Tibial nerve (tissue), 4 donors: Measurements from ENCODE around the gene TLNRD1. TPM values are rescaled to one million over a fixed set of nuclear protein-coding genes. Genes with fewer than 3 reads are reported as not detected.

Experiments used
- DNase-seq, 2 donors: peaks; one replicate each; pipeline ENCODE4 v3.0.0-alpha.2; 2019; ENCODE audit warnings: low spot score in 2 of 2
- H3K27ac ChIP-seq, 4 donors: fragments of 200-600 bp; sonication (generic) in 3 of 4; one replicate each; pipeline ENCODE4 v1.5.1; 2017 to 2019; ENCODE audit warnings: mild to moderate bottlenecking in 1 of 4
- H3K27me3 ChIP-seq, 2 donors: fragments of 200-600 bp; sonication (generic) in 1 of 2; one replicate each; pipeline versions ENCODE4 v1.5.1 to v1.6.0; 2017 to 2019
- H3K36me3 ChIP-seq, 3 donors: fragments of 200-600 bp; sonication (generic); one replicate each; pipeline ENCODE4 v1.5.1; 2018 to 2019
- H3K4me1 ChIP-seq, 4 donors: fragments of 200-600 bp; sonication (generic) in 3 of 4; one replicate each; pipeline ENCODE4 v1.5.1; 2017 to 2019
- H3K4me3 ChIP-seq, 4 donors: fragments of 200-600 bp; sonication (generic) in 3 of 4; one replicate each; pipeline ENCODE4 v1.5.1; 2017 to 2019; ENCODE audit warnings: mild to moderate bottlenecking in 1 of 4, moderate library complexity in 1 of 4
- H3K9me3 ChIP-seq, 4 donors: fragments of 200-600 bp; sonication (generic) in 3 of 4; one replicate each; pipeline ENCODE4 v1.5.1; 2017 to 2019
- CTCF ChIP-seq, 5 experiments: fragments of 200-600 bp in 3 of 5; fragments of 450-650 bp in 2 of 5; sonication (generic) in 3 of 5; IDR thresholded peaks; one replicate each; pipeline ENCODE4 v1.5.1; 2016 to 2019; ENCODE audit warnings: antibody characterized with exemption in 5 of 5, mild to moderate bottlenecking in 3 of 5, moderate library complexity in 2 of 5
- EP300 ChIP-seq, 2 donors: sonication (generic); formaldehyde crosslinking; IDR thresholded peaks; one replicate each; pipeline ENCODE4 v1.6.1; 2017; ENCODE audit warnings: antibody characterized with exemption in 2 of 2, mild to moderate bottlenecking in 1 of 2
- POLR2A ChIP-seq, 2 donors: fragments of 450-650 bp; IDR thresholded peaks; one replicate each; pipeline ENCODE4 v1.6.1; 2017; ENCODE audit warnings: antibody characterized with exemption in 2 of 2, mild to moderate bottlenecking in 2 of 2, moderate library complexity in 2 of 2
- WGBS, 2 donors: methylation state at CpG; one replicate each; pipeline ENCODE4 v1.1.5; 2018; 5-methylcytosine and 5-hydroxymethylcytosine counted together
- total RNA-seq, 4 donors: library from RNA; depleted of rRNA; stranded (reverse); fragments of >200 nt; gene quantifications; one replicate each; pipeline ENCODE4 v1.1.0, GENCODE V29; 2016

Gene TLNRD1
- total RNA-seq, 4 donors from 2014 or later, result 18.8 to 46.5 (median 30.0) TPM

DNA sequence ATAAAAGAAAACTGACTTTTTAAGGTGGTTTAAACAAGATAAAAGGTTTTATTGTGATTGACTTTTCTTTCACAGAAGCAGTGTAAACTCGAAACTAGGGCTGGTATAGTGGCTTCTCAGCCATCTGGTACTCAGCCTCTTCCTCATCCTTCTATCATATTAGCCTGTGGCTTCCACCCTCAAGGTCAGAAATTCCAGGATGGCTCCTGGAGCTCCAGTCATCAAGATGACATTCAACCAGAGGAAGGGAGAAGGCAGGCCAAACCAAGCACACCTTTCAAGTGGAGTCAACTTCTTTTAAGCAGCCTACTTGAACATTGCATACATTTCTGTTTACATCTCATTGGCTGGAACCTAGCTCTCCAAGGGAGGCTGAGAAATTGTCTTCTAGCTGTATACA, 9.8 kb upstream of the TLNRD1 start:
- 84 to 92% methylated on average over 1 of the region's 1 CpG for WGBS, 2 donors
- DNase-seq, result no peak
- Histone ChIP-seq H3K9me3 (no peaks in the 10 kb centered on the region), H3K27me3 (no peaks in the 10 kb centered on the region), H3K27ac (peak overlapping the region; percentile 85 to 97 (median 92)), H3K36me3 (no peaks in the 10 kb centered on the region), H3K4me1 (peaks cover 0 to 53% (median 25%) of the 10 kb centered on the region in 4 donors), H3K4me3 (no peak overlapping the region)
- TF ChIP-seq EP300 (IDR thresholded peaks at IDR 0.05), result no peak
- no peak for TF ChIP-seq POLR2A (IDR thresholded peaks at IDR 0.05)
- TF ChIP-seq CTCF (IDR thresholded peaks at IDR 0.05), result no peak

- WGBS, 2 donors, result 35% methylated on average over 5 of the region's 5 CpGs
- Histone ChIP-seq H3K27me3 (no peaks in the 10 kb centered on the region), H3K4me1 (peaks cover 0 to 48% (median 25%) of the 10 kb centered on the region in 4 donors), H3K9me3 (peaks cover 0 to 2% (median 0%) of the 10 kb centered on the region in 4 donors), H3K4me3 (no peak overlapping the region), H3K27ac (peak overlapping the region; percentile 85 to 97 (median 92)), H3K36me3 (no peaks in the 10 kb centered on the region)
- peak; percentile 55 to 80 for DNase-seq
- TF ChIP-seq EP300 (IDR thresholded peaks at IDR 0.05) (peak; percentile 79 to 88), CTCF (IDR thresholded peaks at IDR 0.05) (peak in 1 of 5 experiments; percentile 13), POLR2A (IDR thresholded peaks at IDR 0.05) (peak in 1 of 2 donors; percentile 23)
Observed at GRCh38 chr15:80991421-80991820, 9.3 kb upstream of the TLNRD1 start.

- no peak for DNase-seq
- peaks cover 0 to 4% (median 0%) of the 10 kb centered on the region in 4 donors for H3K9me3 ChIP-seq
- TF ChIP-seq POLR2A (IDR thresholded peaks at IDR 0.05), result no peak
- TF ChIP-seq EP300 (IDR thresholded peaks at IDR 0.05), result no peak
- no peak for TF ChIP-seq CTCF (IDR thresholded peaks at IDR 0.05)
- 85 to 87% methylated on average over 4 of the region's 4 CpGs for WGBS, 2 donors
- H3K4me1 ChIP-seq, result peaks cover 0 to 43% (median 25%) of the 10 kb centered on the region in 4 donors
- peak overlapping the region; percentile 46 to 97 (median 92) for H3K27ac ChIP-seq
- H3K36me3 ChIP-seq, result no peaks in the 10 kb centered on the region
- H3K27me3 ChIP-seq, result no peaks in the 10 kb centered on the region
- H3K4me3 ChIP-seq, result no peak overlapping the region
Observed at GRCh38 chr15:80992006-80992405, 8.7 kb upstream of the TLNRD1 start.

DNA sequence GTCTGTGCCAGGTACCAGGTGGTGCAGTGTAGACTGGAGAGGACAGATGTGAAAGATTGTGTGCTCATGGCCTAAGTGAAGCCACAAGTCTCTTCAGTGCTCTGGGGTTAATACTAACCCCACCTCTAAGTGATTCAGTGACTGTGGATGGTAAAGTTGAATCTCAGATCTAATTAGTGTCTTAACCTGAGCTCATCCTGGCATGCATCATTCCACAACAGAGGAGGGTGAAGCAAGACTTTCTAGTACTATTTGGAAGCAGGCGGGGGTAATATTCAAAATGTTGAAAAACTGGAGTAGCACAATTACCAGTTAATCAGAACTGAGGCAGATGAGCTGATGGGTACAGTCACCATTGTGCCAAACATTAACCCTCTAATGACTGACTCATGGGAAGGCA, 8.3 kb upstream of the TLNRD1 start:
- 95 to 100% methylated on average over 1 of the region's 1 CpG for WGBS, 2 donors
- peak overlapping the region; percentile 46 to 97 (median 92) for H3K27ac ChIP-seq

More for the DNA sequence above, 8.3 kb upstream of the TLNRD1 start:
- Histone ChIP-seq H3K4me3 (no peak overlapping the region), H3K36me3 (no peaks in the 10 kb centered on the region), H3K27me3 (no peaks in the 10 kb centered on the region), H3K9me3 (peaks cover 0 to 4% (median 0%) of the 10 kb centered on the region in 4 donors), H3K4me1 (peaks cover 0 to 38% (median 25%) of the 10 kb centered on the region in 4 donors)
- no peak for DNase-seq
- TF ChIP-seq EP300 (IDR thresholded peaks at IDR 0.05) (no peak), POLR2A (IDR thresholded peaks at IDR 0.05) (no peak), CTCF (IDR thresholded peaks at IDR 0.05) (no peak)
